NCI-H1436 treated with DMSO at 0.1 percent for 48 hours (cell line): Measurements from ENCODE around the gene ANO2.

Source experiments
- DNase-seq: peaks from one replicate; lab custom pipeline; 2025; lab: John Stamatoyannopoulos, UW

ANO2 gene

DNA sequence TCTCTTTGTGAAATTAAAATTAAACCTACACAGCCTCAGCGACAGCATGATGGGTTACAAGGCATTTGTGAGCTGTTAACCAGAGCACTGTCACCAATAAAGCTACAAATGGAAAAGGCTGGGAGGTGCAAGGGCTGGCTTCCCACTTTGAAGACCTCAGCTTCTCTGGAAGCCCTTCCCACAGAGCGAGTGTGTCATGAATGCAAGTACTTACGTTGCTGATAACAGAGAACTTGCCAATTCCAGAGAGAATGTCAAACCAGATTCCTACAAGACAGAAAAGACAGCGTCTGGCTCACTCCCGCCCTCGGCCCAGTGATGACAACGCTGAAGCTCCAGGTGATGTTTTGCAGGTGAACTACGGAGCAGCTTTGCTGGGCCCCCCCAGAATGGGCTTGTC is 367.3 kb downstream of the ANO2 start:
- no peak for DNase-seq

GRCh38 chr12:5577211-5577612 is 367.8 kb downstream of the ANO2 start:
- DNase-seq, result no peak

GRCh38 chr12:5575987-5576386 is 369.1 kb downstream of the ANO2 start:
- no peak for DNase-seq

DNA sequence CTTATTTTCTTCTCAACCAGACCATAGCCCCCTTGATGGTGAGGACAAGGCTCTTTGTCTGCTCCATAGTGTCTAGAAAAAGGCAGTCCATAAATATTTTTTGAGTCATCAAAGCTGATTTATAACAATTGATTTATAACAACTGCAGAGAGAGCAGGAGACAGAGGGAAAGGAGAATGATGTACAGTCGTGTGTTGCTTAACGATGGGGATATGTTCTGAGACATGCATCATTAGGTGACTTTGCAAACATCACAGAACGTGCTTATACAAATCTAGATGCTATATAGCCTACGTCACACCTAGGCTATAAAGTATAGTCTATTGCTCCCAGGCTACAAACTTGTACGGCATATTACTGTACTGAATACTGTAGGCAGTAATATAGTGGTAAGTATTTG is 369.8 kb downstream of the ANO2 start:
- no peak for DNase-seq

DNA sequence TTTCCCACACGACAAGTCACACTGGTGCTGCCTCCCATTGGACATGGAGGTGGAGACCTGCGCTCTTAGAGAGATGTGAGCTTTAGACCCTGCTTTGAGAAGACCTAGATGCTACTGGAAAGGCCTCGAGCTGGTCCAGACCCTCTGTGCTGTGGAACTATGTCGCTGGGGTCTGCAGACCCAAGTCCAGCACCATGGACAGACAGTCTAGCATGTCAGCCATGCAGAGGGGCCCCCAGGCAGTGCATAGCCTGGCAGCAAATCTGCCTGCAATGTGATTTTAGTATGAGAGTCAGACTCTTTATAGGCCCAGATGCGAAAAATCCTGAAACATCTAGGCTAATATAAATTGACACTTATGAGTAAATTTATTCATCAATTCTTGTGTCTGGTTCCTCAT is 371.7 kb downstream of the ANO2 start:
- DNase-seq, result no peak

DNA sequence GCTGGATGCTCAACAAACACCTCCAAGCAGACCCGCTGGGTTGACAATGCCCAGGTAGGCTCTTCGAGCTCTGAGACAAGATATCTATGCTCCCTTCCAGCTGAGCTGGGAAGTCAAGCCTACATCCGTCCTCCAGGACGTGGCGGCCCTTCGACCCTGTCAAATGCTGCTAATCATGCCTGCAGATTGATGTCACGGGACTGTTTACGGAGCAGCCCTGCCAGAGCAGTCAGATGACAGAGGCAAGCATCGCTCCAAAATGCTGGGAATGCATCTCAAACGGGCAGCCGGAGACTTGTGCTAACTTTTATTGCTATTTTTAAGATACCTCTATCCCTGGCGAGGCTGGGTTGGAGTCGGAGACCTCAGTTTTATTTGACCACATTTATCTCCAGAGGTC is 373.9 kb downstream of the ANO2 start:
- DNase-seq, result no peak

DNA sequence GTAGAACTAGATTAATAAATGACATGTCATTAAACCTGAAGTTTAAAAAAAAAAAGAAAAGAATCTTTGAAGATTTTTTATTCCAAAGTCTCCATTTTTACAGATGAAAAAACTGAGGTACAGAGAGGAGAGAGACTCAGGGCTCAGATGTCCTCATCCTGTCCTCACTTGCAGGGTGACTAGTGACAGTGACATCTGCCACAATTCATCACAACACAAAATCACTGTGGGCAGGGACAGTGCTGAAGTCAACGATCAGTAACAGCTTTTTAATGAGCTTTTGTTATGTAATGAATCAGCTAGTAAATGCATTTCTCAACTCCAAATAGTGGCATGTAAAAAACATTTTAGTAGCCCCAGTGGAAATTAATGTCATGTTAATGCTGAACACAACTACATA is 374.6 kb downstream of the ANO2 start:
- DNase-seq, result no peak

DNA sequence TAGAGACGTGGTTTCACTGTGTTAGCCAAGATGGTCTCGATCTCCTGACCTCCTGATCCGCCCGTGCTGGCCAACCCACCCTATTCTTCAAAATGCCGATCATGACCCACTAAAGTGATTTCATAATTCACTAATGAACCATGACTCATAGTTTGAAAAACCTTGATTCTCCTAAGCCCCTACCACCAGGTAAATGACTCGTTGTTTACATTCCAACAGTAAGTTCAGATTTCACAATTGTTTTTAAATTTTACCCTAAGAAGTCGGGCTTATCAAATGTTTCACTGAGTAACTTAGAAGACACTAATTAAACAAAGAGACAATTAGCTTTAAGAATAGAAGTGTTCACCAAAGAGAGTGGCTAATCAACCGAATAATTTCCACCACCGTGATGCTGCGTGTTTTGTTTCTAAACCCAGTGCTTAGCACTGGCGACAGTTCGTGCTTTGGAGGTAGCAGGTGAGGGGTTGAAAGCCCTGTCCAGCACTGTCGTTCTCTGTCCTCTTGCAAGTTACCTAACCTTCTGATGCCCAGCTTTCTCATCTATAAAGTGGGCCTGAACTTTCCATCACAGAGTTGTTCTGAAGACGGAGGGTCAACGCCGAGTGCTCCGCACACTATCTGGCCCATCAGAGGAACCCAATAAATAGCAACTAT is 376.6 kb downstream of the ANO2 start:
- no peak for DNase-seq

DNA sequence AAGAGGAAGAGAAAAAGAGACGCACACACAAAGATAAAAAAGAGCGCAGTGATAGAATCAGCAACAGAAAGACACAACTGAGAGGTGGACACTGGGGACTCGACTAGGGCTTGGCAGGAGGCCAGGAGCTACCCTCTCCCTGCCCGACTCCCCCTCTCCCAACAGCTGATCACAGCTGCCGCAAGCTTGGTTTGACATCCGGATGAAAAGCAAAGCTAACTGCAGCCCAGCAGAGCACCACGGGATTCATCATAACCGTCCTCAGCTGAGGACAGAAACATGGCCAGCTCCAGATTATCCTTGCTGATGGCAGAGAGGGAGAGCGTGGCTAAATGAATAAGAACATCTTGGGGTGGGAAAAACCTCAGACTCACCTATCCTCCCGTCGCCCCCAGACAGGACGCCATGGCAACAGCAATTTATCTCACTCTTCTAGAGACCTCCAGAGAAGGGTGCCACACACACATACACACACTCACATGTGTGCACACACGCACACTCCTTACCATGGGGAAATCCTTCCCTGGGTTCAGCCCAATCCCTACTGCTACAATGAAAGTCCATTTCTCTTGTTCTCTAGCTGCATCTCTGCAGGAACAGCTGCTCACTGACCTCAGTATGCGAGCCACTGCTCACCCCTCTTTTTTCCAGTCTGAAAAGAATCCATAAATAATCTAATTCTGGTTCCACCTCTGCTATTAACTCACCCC is 377.9 kb downstream of the ANO2 start:
- DNase-seq, result no peak

GRCh38 chr12:5565933-5566599 is 379.0 kb downstream of the ANO2 start:
- no peak for DNase-seq

DNA sequence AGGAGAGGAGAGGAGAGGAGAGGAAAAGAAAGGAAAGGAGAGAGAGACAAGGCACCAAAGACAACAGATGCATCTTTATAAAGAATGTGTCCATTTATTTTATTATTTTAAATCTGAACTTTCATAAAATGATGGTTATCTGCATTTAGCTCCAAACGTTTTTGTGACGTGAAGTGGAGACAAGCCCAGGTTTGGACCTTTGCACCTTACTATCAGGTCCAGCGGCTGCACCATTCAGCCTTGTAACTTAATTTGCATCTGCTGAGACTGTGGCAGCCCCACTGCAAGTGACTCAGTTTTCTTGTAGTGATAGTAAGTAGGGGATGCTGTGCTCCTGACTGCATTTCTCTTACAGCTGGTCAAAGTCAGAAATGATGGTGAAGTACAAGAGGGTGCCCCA is 382.5 kb downstream of the ANO2 start:
- no peak for DNase-seq

- DNase-seq, result no peak
These were observed 383.2 kb downstream of the ANO2 start for GRCh38 chr12:5561846-5562245.

DNA sequence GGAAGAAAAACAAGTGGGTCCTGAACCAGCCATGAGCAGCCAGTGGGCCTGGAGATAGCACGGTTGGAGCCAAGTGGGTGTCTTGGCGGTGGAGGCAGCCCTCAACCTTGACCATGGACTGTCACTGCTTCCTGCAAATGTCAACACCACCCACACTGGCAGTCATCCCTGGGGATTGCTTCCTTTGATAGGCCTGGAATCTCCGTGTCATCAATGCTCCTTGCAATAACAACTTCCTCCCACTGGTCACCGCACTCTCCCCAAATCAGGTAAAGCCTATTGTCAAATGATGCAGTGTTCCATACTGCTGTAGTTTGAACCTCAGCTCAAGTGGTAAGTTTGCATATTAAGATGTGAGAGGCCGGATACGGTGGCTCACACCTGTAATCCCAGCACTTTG is 384.0 kb downstream of the ANO2 start:
- DNase-seq, result no peak

GRCh38 chr12:5560265-5560664 is 384.8 kb downstream of the ANO2 start:
- DNase-seq, result no peak

DNA sequence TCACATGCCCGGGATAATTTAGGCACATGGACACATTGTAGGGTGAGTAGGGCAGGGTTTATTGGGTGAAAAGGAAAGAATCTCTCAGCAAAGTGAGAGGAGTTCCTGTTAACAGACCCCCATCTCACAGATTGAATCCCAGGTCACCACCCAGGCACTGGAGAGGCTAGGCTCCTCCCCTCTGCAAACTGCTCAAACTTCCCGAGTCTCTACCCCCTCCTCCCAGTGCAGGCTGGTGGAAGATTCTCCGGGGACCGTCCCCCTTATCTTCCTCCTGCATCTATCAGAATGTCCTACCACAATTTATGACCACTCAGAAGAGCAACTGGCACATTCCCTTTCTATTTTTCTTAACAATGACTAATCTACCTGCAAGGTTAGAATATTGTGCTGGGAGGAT is 387.2 kb downstream of the ANO2 start:
- DNase-seq, result no peak

- no peak for DNase-seq
These were observed 387.9 kb downstream of the ANO2 start for GRCh38 chr12:5556946-5557673.

DNA sequence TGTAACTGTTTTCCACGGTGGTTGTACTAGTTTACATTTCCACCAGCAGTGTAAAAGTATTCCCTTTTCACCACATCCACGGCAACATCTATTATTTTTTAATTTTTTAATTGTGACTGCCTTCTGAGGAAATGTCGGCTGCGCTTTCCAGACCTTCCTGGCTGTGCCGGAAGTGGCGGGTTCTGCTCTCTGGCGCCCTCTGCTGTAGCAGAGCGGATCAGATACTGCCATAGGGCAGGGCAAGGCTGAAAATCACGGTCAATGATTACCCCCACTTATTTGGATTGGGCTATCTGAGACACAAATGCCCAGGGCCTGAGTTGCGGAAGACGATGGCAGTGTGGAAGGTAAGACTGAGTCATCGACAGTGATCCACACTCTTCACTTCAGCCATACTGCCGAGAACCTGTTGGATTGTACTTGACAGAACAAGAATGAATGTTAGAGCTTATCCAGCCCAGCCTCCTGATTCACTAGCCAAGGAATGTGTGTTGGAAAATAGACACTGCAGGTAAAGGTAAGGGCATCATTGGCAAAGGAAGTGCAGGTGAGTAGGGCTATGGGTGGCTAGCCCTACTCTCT is 388.9 kb downstream of the ANO2 start:
- no peak for DNase-seq

DNA sequence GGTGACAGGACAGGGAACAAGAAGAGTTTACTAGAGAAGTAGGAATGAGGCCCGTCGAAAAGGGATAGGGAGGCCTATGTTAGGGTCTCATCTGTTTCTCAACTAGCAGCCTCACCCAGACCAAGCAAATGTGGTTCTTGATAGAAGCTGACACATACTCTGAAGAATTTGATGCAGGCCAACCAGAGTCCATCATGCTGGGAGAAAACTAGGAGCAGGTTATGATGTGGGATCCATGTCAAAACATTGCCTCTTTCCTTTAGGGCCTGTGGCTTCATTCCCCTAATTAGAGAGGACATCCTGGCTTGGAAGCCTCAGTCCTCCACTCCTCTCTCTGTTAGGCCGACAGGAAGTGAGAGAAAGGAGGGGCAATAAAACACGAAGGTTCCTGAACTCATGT is 390.3 kb downstream of the ANO2 start:
- DNase-seq, result no peak

- DNase-seq, result no peak
These were observed 396.0 kb downstream of the ANO2 start for GRCh38 chr12:5549011-5549410.

DNA sequence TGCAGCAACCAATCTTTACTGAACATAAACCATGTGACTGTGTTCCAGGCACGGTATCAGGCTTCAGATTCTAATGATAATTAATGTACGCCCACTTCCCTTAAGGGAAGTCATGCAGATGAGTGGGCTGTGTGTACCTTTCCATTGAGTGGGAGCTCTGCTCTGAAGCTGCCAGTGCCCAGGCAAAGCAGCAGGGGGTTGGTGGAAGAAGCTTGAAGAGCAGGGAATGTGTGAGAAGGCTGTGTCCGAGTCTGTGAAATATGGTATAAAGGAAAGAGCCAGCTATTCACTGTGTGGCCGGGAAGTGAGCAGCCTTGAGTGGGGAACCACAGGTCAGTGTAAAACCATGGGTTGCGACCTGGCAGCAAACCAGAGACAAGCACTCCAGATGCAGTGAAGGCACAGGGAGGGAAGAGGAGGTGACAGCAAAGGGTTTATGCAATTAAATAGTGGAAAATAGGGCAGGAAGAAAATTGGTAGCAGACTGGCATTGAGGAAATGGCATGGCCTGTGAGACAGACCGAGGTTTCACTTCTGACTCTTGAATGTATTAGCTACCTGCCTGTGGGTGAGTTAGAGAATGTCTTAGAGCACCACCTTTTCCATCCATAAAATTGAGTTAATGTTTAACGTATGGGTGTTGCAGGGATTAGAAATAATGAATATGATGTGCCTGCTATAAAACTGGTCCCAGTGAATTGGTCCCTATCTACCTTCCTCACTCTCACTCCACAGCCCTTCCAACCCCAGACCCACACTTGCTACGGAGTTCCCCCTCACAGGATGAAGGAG is 396.7 kb downstream of the ANO2 start:
- no peak for DNase-seq

- no peak for DNase-seq
These were observed 398.4 kb downstream of the ANO2 start for GRCh38 chr12:5546616-5547015.

DNA sequence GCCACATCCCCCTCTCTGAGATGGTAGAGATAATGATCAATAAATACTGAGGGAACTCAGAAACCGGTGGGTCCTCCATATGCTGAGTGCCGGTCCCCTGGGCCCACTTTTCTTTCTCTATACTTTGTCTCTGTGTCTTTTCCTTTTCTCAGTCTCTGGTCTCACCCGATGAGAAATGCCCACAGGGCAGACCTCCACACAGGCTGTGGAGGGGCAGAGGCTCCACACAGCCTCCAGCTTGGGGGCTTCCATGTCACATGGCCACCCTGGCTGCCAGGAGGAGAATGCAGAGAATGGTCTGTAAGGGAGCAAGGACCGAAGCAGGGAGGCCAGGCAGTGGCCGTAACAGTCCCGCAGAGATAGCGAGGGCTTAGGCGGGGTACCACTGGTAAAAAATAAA is 407.3 kb downstream of the ANO2 start:
- no peak for DNase-seq
